Tibial artery (tissue), 4 donors: ENCODE results near the gene PUDP.

ENCODE experiments used
- DNase-seq, 2 donors: peaks; one replicate each; pipeline ENCODE4 v3.0.0-alpha.2; 2019
- H3K27ac ChIP-seq, 2 donors: fragments of 200-600 bp; sonication (generic) in 1 of 2; 1 replicate in 1 of 2; 2 replicates in 1 of 2; pipeline ENCODE4 v1.5.1; 2018 to 2019; ENCODE audit warnings: mild to moderate bottlenecking in 1 of 2
- H3K27me3 ChIP-seq, 2 donors: fragments of 200-600 bp; sonication (generic) in 1 of 2; one replicate each; pipeline versions ENCODE4 v1.5.1 to v1.6.0; 2016 to 2019
- H3K36me3 ChIP-seq, 3 donors: fragments of 200-600 bp; sonication (generic) in 2 of 3; one replicate each; pipeline ENCODE4 v1.5.1; 2016 to 2019; ENCODE audit warnings: mild to moderate bottlenecking in 2 of 3
- H3K4me1 ChIP-seq, 4 donors: fragments of 200-600 bp; sonication (generic) in 2 of 4; 1 replicate in 3 of 4; 2 replicates in 1 of 4; pipeline ENCODE4 v1.5.1; 2016 to 2019
- H3K4me3 ChIP-seq, 2 donors: fragments of 200-600 bp; sonication (generic) in 1 of 2; 1 replicate in 1 of 2; 2 replicates in 1 of 2; pipeline ENCODE4 v1.5.1; 2018 to 2019; ENCODE audit warnings: mild to moderate bottlenecking in 2 of 2
- H3K9me3 ChIP-seq, 3 donors: fragments of 200-600 bp; sonication (generic) in 1 of 3; one replicate each; pipeline ENCODE4 v1.5.1; 2016 to 2019
- intact Hi-C: fragments of 100-400 bp; cut with DNase I; formaldehyde crosslinking; loops from one replicate; pipeline ENCODE4 v1.15.0; 2023; ENCODE audit warnings: low total_unique reads
- TF ChIP-seq, protein P1 (sequence below), 2 experiments: fragments of 200-600 bp in 1 of 2; fragments of 450-650 bp in 1 of 2; IDR thresholded peaks; one replicate each; pipeline ENCODE4 v1.5.1; 2017 to 2019; ENCODE audit warnings: antibody characterized with exemption in 2 of 2, mild to moderate bottlenecking in 1 of 2, moderate library complexity in 1 of 2

PUDP gene

DNA sequence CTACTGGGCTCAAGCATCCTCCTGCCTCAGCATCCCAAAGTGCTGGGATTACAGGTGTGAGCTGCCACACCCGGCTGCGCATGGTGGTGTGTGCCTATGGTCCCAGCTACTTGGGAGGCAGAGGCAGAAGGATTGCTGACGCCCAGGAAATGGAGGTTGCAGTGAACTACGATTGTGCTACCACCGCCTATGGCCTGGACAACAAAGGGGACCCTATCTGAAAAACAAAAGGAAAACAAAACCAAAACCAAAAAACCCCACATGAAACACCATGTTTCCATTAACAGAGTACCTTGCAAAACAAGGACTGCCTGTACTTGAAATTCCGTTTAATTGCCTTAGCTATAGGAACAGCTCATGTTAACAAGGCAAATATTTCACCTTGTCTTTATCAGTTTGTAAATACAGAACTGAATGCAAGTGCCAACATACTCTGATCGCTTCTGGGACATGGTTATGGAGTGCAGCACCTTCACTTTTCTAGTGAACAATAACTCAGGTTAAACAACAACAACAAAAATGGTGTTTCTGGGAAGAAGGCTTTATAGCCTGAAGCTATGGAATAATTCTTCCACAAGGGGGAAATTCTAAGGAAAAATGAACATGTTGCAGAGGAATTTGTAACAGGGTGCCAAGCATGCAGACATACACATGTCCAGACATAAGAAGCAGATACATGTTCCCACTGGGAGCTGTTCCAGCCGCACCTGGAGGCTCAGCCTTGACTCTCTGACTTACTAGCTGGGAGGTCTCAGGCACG is 73.6 kb downstream of the PUDP start:
- intact Hi-C loops, result no loop called here
- TF ChIP-seq, protein P1, sequence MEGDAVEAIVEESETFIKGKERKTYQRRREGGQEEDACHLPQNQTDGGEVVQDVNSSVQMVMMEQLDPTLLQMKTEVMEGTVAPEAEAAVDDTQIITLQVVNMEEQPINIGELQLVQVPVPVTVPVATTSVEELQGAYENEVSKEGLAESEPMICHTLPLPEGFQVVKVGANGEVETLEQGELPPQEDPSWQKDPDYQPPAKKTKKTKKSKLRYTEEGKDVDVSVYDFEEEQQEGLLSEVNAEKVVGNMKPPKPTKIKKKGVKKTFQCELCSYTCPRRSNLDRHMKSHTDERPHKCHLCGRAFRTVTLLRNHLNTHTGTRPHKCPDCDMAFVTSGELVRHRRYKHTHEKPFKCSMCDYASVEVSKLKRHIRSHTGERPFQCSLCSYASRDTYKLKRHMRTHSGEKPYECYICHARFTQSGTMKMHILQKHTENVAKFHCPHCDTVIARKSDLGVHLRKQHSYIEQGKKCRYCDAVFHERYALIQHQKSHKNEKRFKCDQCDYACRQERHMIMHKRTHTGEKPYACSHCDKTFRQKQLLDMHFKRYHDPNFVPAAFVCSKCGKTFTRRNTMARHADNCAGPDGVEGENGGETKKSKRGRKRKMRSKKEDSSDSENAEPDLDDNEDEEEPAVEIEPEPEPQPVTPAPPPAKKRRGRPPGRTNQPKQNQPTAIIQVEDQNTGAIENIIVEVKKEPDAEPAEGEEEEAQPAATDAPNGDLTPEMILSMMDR (IDR thresholded peaks at IDR 0.05), result no peak
- no peaks in the 10 kb centered on the region for H3K4me1 ChIP-seq
- H3K9me3 ChIP-seq, result no peaks in the 10 kb centered on the region
- H3K27me3 ChIP-seq, result no peaks in the 10 kb centered on the region
- no peak for DNase-seq
- peaks cover 0 to 25% (median 11%) of the 10 kb centered on the region in 3 donors for H3K36me3 ChIP-seq
- no peak overlapping the region for H3K4me3 ChIP-seq
- H3K27ac ChIP-seq, result no peak overlapping the region

DNA sequence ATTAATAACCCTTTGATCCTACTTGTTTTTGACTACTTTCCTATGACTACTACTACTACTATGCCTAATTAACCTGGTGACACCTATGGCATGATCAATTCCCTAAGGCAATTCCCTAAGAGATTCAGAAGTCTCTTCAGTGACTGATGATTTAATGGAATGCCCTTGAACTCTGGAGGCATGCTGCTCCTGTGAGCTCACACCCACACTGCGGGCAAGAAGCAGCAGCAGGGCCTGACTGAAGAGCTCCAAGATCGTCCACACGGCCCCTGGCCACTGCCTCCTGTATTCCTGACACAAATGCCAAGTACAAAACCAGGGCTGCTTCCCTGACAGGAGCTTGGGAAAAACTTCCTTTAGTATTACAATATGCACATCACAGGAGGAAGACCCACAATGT is 74.6 kb downstream of the PUDP start:
- H3K9me3 ChIP-seq, result no peaks in the 10 kb centered on the region
- intact Hi-C loops, result no loop called here
- no peak overlapping the region for H3K27ac ChIP-seq
- H3K36me3 ChIP-seq, result peaks cover 0 to 32% (median 16%) of the 10 kb centered on the region in 3 donors
- H3K27me3 ChIP-seq, result no peaks in the 10 kb centered on the region
- H3K4me3 ChIP-seq, result no peak overlapping the region
- H3K4me1 ChIP-seq, result no peaks in the 10 kb centered on the region
- DNase-seq, result no peak
- TF ChIP-seq, protein P1 (IDR thresholded peaks at IDR 0.05), result no peak

DNA sequence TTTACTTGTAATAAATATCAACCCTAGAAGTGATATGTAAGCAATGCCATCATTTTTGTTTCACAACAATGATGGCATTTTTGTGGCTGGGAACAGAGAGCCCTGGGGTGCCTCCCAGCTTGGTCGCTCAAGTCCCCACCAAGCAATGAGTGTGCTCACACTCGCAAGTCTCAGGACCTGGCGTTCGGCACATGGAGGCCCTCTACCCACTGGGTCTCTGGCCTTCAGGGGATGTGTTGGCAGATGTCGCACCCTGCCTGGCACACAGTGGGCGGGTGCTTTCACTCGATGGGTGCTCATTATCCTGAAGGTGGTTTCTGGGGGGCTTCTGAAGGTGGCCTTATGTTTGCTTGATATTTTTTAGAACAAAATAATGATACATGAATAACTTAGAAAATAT is 75.1 kb downstream of the PUDP start:
- Histone ChIP-seq H3K4me1 (no peaks in the 10 kb centered on the region), H3K9me3 (no peaks in the 10 kb centered on the region), H3K4me3 (no peak overlapping the region), H3K36me3 (peaks cover 0 to 35% (median 17%) of the 10 kb centered on the region in 3 donors), H3K27me3 (no peaks in the 10 kb centered on the region), H3K27ac (no peak overlapping the region)
- no peak for DNase-seq
- TF ChIP-seq, protein P1 (IDR thresholded peaks at IDR 0.05), result no peak
- intact Hi-C loops, result no loop called here

DNA sequence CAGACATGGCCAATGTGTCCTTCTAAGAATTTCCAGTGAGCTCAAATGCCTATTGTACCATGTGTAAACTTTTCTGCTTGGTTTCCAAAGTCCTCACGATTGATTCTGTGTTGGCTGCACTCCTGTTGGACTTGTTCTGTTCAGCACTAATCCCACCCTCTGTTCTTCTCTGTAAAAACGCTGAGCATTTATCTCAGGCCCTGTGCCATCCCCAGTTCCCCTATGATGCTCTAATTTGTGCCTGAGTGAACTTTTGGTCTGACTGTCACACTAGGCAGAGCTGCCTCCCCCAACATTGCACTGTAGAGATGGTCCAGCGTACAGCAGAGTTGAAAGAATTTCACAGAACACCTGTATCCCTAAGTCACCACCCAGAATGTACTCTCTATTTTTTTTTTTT is 76.6 kb downstream of the PUDP start:
- DNase-seq, result no peak
- Histone ChIP-seq H3K4me1 (no peaks in the 10 kb centered on the region), H3K9me3 (no peaks in the 10 kb centered on the region), H3K36me3 (peaks cover 0 to 26% (median 9%) of the 10 kb centered on the region in 3 donors), H3K27ac (no peak overlapping the region), H3K27me3 (no peaks in the 10 kb centered on the region), H3K4me3 (no peak overlapping the region)
- intact Hi-C loops, result no loop called here
- TF ChIP-seq, protein P1 (IDR thresholded peaks at IDR 0.05), result no peak

DNA sequence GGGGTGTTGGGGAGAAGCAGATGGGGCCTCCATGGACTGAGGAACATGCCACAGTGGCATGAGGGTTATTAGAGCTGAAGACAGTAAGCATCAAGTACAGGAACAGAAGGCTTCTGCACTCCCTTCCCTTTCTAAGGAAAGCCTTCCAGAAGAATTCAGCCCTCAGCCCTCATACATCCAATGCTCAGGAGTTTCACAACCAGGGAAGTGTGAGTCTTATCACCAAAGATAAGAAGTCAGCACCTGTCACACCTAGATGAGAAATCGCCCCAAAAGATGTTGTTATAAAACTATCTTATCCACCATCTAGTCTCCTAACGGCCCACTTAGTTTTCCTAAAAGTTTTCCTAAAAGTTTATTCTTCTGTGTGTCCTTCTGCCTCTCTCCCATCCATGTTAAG is 78.4 kb downstream of the PUDP start:
- Histone ChIP-seq H3K9me3 (no peaks in the 10 kb centered on the region), H3K36me3 (peaks cover 0 to 15% (median 6%) of the 10 kb centered on the region in 3 donors), H3K4me3 (no peak overlapping the region), H3K4me1 (no peaks in the 10 kb centered on the region), H3K27ac (no peak overlapping the region), H3K27me3 (no peaks in the 10 kb centered on the region)
- TF ChIP-seq, protein P1 (IDR thresholded peaks at IDR 0.05), result no peak
- no peak for DNase-seq
- intact Hi-C loops, result no loop called here
